A549 (cell line): Measurements from ENCODE around the gene CD101.

Experiments
- CBX8 ChIP-seq: fragments of 200-600 bp; sonication (generic); IDR thresholded peaks from 2 replicates; pipeline ENCODE4 v1.6.1; 2016
- EP300 ChIP-seq, 2 experiments: fragments of >200 bp; sonication (Bioruptor Twin); formaldehyde crosslinking; IDR thresholded peaks; 2 replicates in 1 of 2; 3 replicates in 1 of 2; pipeline ENCODE4 v1.6.1; 2016 to 2017
- KDM1A ChIP-seq: fragments of 200-600 bp; sonication (generic); IDR thresholded peaks from 2 replicates; pipeline ENCODE4 v1.6.1; 2016; ENCODE audit warnings: low read depth, mild to moderate bottlenecking
- PHF8 ChIP-seq: fragments of 200-600 bp; sonication (generic); IDR thresholded peaks from 2 replicates; pipeline ENCODE4 v1.6.1; 2016; ENCODE audit warnings: low read depth, mild to moderate bottlenecking, antibody characterized with exemption, moderate library complexity, borderline replicate concordance
- POLR2A ChIP-seq: IDR thresholded peaks from 2 replicates; pipeline ENCODE4 v1.6.1; 2012; ENCODE audit warnings: mild to moderate bottlenecking, low read length
- RARB ChIP-seq: fragments of 250-450 bp; sonication (Bioruptor Pico); IDR thresholded peaks from 2 replicates; pipeline ENCODE4 v1.8.0; 2021; ENCODE audit warnings: mild to moderate bottlenecking, moderate library complexity
- TF ChIP-seq, protein P1 (sequence below): fragments of >200 bp; sonication (Bioruptor Twin); formaldehyde crosslinking; IDR thresholded peaks from 3 replicates; pipeline ENCODE4 v1.5.1; 2016
- TF ChIP-seq, protein P2 (sequence below): fragments of 200-600 bp; sonication (generic); IDR thresholded peaks from 2 replicates; pipeline ENCODE4 v1.6.1; 2016; ENCODE audit warnings: antibody characterized with exemption, mild to moderate bottlenecking, moderate library complexity
- TF ChIP-seq, protein P3 (sequence below): IDR thresholded peaks from 2 replicates; pipeline ENCODE4 v1.6.1; 2012

DNA sequence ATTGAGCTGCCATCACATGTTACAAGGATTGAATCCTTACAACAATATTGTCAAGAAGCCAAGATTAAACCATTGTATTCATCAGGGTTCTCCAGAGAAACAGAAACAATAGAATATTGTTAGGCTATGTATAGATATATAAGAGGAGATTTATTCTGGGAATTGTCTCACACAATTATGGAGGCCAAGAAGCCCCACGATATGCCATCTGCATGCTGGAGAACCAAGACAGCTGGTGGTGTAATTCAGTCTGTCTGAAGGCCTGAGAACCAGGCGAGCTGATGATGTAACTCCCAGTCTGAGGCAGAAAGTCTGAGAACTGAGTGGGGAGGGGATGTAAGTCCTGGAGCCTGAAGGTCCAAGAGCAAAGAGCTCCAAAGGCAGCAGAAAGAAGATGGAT is 44.1 kb downstream of the CD101 start:
- TF ChIP-seq, protein P1, sequence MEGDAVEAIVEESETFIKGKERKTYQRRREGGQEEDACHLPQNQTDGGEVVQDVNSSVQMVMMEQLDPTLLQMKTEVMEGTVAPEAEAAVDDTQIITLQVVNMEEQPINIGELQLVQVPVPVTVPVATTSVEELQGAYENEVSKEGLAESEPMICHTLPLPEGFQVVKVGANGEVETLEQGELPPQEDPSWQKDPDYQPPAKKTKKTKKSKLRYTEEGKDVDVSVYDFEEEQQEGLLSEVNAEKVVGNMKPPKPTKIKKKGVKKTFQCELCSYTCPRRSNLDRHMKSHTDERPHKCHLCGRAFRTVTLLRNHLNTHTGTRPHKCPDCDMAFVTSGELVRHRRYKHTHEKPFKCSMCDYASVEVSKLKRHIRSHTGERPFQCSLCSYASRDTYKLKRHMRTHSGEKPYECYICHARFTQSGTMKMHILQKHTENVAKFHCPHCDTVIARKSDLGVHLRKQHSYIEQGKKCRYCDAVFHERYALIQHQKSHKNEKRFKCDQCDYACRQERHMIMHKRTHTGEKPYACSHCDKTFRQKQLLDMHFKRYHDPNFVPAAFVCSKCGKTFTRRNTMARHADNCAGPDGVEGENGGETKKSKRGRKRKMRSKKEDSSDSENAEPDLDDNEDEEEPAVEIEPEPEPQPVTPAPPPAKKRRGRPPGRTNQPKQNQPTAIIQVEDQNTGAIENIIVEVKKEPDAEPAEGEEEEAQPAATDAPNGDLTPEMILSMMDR: no peak
- TF ChIP-seq POLR2A: no peak
- TF ChIP-seq, protein P2, sequence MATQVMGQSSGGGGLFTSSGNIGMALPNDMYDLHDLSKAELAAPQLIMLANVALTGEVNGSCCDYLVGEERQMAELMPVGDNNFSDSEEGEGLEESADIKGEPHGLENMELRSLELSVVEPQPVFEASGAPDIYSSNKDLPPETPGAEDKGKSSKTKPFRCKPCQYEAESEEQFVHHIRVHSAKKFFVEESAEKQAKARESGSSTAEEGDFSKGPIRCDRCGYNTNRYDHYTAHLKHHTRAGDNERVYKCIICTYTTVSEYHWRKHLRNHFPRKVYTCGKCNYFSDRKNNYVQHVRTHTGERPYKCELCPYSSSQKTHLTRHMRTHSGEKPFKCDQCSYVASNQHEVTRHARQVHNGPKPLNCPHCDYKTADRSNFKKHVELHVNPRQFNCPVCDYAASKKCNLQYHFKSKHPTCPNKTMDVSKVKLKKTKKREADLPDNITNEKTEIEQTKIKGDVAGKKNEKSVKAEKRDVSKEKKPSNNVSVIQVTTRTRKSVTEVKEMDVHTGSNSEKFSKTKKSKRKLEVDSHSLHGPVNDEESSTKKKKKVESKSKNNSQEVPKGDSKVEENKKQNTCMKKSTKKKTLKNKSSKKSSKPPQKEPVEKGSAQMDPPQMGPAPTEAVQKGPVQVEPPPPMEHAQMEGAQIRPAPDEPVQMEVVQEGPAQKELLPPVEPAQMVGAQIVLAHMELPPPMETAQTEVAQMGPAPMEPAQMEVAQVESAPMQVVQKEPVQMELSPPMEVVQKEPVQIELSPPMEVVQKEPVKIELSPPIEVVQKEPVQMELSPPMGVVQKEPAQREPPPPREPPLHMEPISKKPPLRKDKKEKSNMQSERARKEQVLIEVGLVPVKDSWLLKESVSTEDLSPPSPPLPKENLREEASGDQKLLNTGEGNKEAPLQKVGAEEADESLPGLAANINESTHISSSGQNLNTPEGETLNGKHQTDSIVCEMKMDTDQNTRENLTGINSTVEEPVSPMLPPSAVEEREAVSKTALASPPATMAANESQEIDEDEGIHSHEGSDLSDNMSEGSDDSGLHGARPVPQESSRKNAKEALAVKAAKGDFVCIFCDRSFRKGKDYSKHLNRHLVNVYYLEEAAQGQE: no peak
- no peak for TF ChIP-seq KDM1A
- TF ChIP-seq EP300 (IDR thresholded peaks at IDR 0.05): no peak
- TF ChIP-seq, protein P3, sequence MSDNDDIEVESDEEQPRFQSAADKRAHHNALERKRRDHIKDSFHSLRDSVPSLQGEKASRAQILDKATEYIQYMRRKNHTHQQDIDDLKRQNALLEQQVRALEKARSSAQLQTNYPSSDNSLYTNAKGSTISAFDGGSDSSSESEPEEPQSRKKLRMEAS: no peak
- TF ChIP-seq CBX8: no peak
- no peak for TF ChIP-seq PHF8
- TF ChIP-seq RARB (CRISPR knock-in tag): no peak
